NCI-H345 (cell line): ENCODE data around the gene NPAS1.

Experiments used
- DNase-seq: peaks from one replicate; lab custom pipeline; 2025; lab: John Stamatoyannopoulos, UW

The NPAS1 gene

GRCh38 chr19:47020132-47020805 is 632 bp downstream of the NPAS1 start:
- DNase-seq = no peak

DNA sequence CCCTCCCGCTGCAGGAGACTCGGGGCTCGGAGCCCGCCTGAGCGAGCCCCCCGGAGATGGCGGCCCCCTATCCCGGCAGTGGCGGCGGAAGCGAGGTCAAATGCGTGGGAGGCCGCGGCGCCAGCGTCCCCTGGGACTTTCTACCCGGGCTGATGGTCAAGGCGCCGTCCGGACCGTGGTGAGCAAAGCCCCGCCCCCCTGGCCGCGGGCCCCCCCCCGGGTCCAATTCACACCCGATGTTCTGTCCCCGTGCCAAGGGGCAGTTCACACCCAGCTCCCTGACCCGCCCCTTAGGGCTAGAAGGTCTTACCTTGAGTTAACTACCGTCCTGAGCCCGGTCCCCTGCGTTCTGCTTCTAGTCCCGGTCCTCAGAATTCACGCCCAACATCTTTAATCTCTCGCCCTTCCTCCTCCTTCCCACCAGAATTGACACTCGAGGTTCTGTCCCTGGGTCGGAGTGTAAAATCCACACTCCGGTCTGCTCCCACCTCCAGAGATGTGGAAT is 1.4 kb downstream of the NPAS1 start:
- DNase-seq = no peak

DNA sequence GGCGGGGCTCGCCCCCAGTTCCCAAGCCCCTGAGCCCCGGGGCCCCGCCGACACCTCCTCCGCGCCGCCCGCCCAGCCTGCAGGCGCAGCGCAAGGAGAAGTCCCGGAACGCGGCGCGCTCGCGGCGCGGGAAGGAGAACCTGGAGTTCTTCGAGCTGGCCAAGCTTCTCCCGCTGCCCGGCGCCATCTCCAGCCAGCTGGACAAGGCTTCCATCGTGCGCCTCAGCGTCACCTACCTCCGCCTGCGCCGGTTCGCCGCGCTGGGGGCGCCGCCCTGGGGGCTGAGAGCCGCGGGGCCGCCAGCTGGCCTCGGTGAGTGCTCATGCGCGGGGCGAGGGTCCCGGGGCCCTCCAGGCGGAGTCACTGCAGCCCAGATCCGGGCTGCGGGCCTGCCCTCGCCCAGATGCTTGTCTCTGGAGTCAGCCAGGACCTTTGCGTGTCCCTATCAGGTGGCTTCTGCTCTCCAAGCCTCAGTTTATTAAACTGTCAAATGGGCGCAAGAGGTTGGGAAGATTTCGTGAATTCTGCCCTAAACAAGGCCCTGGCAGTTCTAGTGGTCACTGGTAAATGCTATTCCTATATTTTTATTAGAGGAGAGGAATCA is 2.0 kb downstream of the NPAS1 start:
- DNase-seq = no peak

DNA sequence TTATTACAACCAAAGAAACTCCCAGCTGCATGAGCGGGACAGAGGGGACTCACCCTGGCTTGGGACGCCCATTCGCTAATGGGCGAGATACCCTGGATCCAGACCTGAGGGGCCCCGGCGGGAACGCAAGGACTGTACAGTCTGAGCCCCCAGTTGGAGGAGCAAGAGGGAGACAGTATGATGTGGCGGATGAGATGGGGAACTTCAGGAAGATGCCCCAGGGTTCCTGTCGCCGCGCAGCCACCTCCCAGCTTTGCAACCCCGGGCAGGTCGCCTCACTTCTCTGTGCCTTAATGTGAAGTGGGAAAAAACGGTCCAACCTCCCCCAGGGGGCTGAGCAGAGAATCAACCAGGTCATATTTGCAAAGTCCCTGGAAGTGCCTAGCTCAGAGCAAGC is 2.5 kb downstream of the NPAS1 start:
- no peak for DNase-seq

DNA sequence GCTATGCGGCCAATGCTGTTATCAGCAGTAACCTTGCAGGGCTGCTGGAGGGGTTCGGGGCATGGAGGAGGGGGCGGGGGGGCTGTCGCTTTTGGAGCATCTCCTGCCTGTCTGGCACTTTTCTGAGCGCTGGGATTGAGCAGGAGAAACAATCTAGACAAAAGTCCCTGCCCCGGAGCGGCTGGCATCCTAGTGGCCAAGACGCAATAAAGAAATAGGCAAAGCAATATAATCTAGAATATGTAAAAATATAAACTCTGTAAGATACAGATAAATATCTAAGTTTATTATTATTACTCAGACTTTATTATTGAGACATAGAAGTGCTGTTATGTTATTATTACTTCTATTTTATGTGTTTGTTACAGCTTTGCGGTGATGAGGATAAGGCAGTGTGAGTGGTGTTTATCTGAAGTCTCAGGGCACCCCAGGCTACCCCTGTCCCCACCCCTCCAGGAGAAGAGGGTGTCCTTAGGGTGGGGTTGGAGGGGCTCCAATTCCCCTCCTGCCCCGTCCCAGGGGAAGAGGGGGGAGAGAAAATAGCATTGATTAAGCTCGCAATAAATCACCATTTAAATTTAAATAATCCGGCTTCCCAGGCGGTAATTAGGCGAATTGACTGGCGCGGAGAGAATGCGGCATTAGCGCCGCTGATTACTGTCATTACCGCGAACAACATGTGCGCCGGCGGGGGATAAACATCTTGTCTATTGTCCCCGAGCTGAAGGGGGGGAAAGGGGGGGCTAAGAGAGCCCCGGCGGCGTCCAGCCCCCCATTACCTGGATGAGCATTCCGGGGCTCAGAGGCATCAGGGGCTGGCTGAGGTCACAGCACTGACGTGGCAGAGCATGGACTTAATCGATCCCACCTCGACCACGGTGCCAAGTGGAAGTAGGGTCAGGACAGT is 3.2 kb downstream of the NPAS1 start:
- no peak for DNase-seq

DNA sequence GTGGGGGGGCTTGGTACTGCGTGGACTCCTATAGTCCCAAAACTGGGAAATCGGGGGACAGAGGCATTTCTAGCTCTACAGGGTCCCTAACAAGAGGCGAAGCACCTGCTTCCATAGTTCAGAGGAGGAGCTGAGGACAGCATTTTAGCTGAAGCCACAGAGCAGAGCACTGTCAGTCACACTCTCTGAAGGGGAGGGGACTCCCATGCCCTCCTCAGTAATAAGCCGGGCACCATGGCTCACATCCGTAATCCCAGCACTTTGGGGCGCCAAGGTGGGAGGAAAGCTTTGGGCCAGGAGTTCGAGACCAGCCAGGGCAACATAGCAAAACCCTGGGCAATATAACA is 3.8 kb downstream of the NPAS1 start:
- DNase-seq = no peak

- no peak for DNase-seq
Measured at GRCh38 chr19:47024502-47024901, 4.9 kb downstream of the NPAS1 start.

- no peak for DNase-seq
Measured at GRCh38 chr19:47026156-47026555, 6.5 kb downstream of the NPAS1 start.

- DNase-seq = no peak
Measured at GRCh38 chr19:47026889-47027288, 7.3 kb downstream of the NPAS1 start.

GRCh38 chr19:47027586-47028088 is 8.0 kb downstream of the NPAS1 start:
- no peak for DNase-seq

- no peak for DNase-seq
Measured at GRCh38 chr19:47028195-47028601, 8.6 kb downstream of the NPAS1 start.

- DNase-seq = peak; percentile 14
Measured at GRCh38 chr19:47032171-47032811, 12.7 kb downstream of the NPAS1 start.

DNA sequence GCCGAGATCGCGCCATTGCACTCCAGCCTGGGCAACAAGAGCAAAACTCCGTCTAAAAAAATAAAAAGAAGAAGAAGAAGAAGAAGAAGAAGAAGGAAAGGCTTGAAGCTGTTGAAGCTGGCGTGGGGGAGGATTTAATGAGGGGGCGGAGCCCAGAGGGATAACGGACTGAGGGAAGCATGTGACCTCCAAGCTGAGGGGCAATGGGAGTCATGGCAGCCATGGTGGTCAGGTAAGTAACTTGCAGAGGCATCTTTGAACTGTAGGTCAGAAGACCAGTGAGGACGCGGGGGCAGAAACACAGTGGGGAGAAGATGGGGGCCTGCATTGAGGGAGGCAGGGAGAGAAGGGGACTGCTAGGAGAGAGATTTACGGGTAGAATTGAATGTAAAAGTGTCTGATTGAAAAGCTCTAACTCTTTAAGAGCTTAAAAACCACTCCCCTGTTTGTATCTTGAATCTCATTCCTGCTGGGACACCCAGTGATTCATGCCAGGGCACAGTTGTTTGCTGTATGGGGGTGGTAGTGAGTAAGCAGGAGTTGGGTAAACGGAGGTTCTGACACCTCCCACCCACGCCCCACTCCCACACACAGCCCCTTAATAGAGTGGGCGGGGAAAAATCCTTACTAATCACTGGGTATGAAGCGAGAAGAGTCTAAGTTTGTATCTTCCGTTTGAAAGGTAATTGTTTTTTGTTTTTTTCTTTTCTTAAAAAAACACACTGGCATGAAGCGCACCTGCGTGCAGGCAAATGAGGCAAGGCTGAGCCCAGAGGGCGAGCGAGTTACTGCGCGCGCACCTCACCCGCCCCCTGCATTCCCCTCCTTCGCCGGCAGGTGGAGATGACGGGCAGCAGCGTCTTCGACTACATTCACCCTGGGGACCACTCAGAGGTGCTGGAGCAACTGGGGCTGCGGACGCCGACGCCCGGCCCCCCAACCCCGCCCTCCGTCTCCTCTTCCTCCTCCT is 15.8 kb downstream of the NPAS1 start:
- peak; percentile 78 for DNase-seq

DNA sequence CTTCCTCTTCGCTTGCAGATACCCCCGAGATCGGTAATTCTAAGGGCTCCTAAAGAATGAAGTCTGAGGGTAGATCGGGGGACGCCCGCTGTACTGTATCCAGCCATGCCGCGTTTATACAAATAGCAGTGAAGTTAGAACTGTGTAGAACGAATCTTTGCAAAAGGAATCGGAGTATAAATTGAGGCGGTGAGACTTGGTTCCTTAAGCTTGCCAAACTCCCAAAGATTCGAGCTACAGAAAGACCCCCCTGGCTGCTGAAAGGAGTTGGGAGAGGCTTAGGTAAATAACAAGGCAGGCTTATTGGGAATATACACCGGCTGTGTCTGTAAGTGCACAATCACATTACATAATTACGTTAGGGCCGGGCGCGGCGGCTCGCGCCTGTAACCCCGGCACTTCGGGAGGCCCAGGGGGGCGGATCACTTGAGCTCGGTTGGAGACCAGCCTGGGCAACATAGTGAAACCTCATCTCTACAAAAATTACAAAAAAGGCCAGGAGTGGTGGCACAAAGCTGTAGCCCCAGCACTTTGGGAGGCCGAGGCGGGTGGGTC is 16.5 kb downstream of the NPAS1 start:
- DNase-seq = peak; percentile 34

GRCh38 chr19:47037766-47038165 is 18.1 kb downstream of the NPAS1 start:
- no peak for DNase-seq

GRCh38 chr19:47039239-47039874 is 19.7 kb downstream of the NPAS1 start:
- no peak for DNase-seq

GRCh38 chr19:47040869-47041268 is 21.2 kb downstream of the NPAS1 start:
- no peak for DNase-seq

GRCh38 chr19:47044946-47045866 is 25.6 kb downstream of the NPAS1 start:
- no peak for DNase-seq

GRCh38 chr19:47045867-47046470 is 26.3 kb downstream of the NPAS1 start:
- DNase-seq = no peak
